Progenitor cell of endocrine pancreas (in vitro differentiated cells): Measurements from ENCODE around the gene RIMKLB. TPM values are rescaled to one million over a fixed set of nuclear protein-coding genes. Genes with fewer than 3 reads are reported as not detected.

Experiments used
- DNase-seq: peaks from one replicate; pipeline ENCODE4 v3.0.0; 2021; ENCODE audit warnings: low spot score; ENCODE audit not compliant: unreplicated experiment
- H3K27ac Mint-ChIP-seq: 2 replicates; pipeline ENCODE4 v1.8.0; 2021; ENCODE audit warnings: mild to moderate bottlenecking, moderate library complexity, mixed read lengths
- H3K27me3 Mint-ChIP-seq: 2 replicates; pipeline ENCODE4 v1.8.0; 2021; ENCODE audit warnings: mixed read lengths
- H3K36me3 Mint-ChIP-seq: 2 replicates; pipeline ENCODE4 v1.8.0; 2022; ENCODE audit warnings: mixed read lengths; ENCODE audit not compliant: insufficient read depth
- H3K4me1 Mint-ChIP-seq: 2 replicates; pipeline ENCODE4 v1.8.0; 2021; ENCODE audit warnings: low read depth, mixed read lengths
- H3K4me3 Mint-ChIP-seq: 2 replicates; pipeline ENCODE4 v1.8.0; 2021; ENCODE audit warnings: low read depth, mild to moderate bottlenecking, moderate library complexity, mixed read lengths
- H3K9me3 Mint-ChIP-seq: 2 replicates; pipeline ENCODE4 v1.8.0; 2021; ENCODE audit warnings: low read depth, mixed read lengths
- total RNA-seq: library from RNA; stranded (reverse); gene quantifications from 2 replicates; pipeline ENCODE4 v1.2.1, GENCODE V29; 2021
- TF ChIP-seq, protein P1 (sequence below): fragments of 200-600 bp; sonication (generic); IDR thresholded peaks from one replicate; pipeline ENCODE4 v1.5.0; 2021; ENCODE audit warnings: antibody characterized with exemption, mild to moderate bottlenecking; ENCODE audit not compliant: unreplicated experiment

The RIMKLB gene
- total RNA-seq, 1 donor from 2014 or later, result 154 TPM

DNA sequence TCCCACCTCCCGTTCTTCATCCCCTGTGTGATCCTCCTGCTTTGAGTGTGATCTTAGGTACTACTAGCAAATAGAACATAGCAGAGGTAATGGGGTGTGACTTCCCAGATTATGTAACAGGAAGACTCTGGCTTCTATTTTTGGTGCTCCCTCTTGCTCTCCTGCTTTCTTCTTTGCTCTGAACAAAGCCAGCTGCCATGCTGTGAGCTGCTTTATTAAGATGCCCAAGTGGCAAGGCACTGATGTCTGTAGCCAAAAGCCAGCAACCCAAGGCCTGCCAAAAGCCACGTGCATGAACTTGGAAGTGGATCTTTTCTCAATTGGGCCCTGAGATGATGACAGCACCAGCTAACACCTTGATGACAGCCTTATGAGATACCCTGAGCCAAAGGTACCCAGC, 29.4 kb upstream of the RIMKLB start:
- H3K27ac Mint-ChIP-seq, result no peak overlapping the region
- H3K36me3 Mint-ChIP-seq, result peaks cover 2% of the 10 kb centered on the region

DNA sequence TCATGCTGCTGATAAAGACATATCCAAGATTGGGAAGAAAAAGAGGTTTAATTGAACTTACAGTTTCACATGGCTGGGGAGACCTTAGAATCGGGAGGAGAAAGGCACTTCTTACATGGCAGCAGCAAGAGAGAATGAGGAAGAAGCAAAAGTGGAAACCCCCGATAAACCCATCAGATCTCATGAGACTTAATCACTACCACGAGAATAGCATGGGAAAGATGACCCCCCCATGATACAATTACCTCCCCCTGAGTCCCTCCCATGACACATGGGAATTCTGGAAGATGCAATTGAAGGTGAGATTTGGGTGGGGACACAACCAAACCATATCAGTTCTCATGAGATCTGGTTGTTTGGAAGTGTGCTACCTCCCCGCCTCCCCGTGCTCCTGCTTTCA, 25.4 kb upstream of the RIMKLB start:
- Mint-ChIP-seq H3K27ac (no peak overlapping the region), H3K9me3 (peaks cover 16% of the 10 kb centered on the region), H3K4me1 (peaks cover 13% of the 10 kb centered on the region), H3K4me3 (no peak overlapping the region), H3K36me3 (peaks cover 3% of the 10 kb centered on the region), H3K27me3 (no peaks in the 10 kb centered on the region)
- TF ChIP-seq, protein P1, sequence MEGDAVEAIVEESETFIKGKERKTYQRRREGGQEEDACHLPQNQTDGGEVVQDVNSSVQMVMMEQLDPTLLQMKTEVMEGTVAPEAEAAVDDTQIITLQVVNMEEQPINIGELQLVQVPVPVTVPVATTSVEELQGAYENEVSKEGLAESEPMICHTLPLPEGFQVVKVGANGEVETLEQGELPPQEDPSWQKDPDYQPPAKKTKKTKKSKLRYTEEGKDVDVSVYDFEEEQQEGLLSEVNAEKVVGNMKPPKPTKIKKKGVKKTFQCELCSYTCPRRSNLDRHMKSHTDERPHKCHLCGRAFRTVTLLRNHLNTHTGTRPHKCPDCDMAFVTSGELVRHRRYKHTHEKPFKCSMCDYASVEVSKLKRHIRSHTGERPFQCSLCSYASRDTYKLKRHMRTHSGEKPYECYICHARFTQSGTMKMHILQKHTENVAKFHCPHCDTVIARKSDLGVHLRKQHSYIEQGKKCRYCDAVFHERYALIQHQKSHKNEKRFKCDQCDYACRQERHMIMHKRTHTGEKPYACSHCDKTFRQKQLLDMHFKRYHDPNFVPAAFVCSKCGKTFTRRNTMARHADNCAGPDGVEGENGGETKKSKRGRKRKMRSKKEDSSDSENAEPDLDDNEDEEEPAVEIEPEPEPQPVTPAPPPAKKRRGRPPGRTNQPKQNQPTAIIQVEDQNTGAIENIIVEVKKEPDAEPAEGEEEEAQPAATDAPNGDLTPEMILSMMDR, result no peak
- DNase-seq, result no peak

More for the DNA sequence above, 29.4 kb upstream of the RIMKLB start:
- Mint-ChIP-seq H3K4me1 (no peaks in the 10 kb centered on the region), H3K4me3 (no peak overlapping the region), H3K9me3 (peaks cover 13% of the 10 kb centered on the region), H3K27me3 (peaks cover 4% of the 10 kb centered on the region)
- no peak for DNase-seq
- TF ChIP-seq, protein P1, result no peak

DNA sequence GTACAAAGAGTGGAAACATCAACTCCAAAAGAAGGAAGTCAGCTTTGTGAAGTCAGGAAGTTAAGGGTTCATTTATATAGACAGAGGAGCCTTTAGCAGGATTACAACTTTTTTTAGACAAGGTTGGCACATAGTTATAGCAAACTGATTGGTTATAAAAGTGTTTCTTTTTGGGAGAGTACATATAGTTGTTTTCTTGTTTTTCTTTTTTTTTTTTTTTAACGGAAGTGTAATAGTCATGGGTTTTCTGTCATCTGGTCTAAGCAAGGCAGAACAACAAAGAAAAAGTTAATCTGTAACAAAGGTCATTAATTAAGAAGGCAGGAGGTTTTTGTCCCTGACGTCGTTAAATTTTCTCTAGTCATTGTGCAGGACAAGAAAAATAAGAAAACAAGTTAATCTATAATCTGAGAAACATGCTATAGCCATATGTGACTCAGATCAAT, 22.2 kb upstream of the RIMKLB start:
- Mint-ChIP-seq H3K4me1 (peaks cover 15% of the 10 kb centered on the region), H3K27me3 (no peaks in the 10 kb centered on the region), H3K36me3 (peaks cover 2% of the 10 kb centered on the region), H3K4me3 (peak overlapping the region; percentile 0), H3K27ac (peak overlapping the region; percentile 96), H3K9me3 (peaks cover 10% of the 10 kb centered on the region)
- TF ChIP-seq, protein P1, result no peak
- no peak for DNase-seq

DNA sequence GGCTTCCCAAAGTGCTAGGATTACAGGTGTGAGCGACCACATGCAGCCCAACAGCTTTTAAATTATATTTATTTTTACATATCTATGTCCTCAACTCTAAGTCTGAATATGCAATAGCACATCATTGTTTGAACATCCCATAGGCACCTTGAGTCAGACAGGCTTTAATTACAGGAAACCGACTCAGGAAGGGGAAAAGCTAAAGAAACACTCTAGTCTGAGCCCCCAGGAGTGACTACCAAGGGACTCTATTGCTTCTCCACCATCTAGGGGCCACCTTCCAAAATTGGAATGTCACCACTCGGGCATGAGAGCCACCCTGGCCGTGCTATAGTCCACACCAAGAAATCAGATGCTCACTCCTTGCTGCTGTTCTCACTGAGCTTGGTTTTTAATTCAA, 21.1 kb upstream of the RIMKLB start:
- Mint-ChIP-seq H3K4me3 (no peak overlapping the region), H3K9me3 (peaks cover 10% of the 10 kb centered on the region), H3K4me1 (peaks cover 22% of the 10 kb centered on the region), H3K27me3 (no peaks in the 10 kb centered on the region), H3K36me3 (peaks cover 2% of the 10 kb centered on the region), H3K27ac (peak overlapping the region; percentile 35)
- TF ChIP-seq, protein P1, result no peak
- no peak for DNase-seq

DNA sequence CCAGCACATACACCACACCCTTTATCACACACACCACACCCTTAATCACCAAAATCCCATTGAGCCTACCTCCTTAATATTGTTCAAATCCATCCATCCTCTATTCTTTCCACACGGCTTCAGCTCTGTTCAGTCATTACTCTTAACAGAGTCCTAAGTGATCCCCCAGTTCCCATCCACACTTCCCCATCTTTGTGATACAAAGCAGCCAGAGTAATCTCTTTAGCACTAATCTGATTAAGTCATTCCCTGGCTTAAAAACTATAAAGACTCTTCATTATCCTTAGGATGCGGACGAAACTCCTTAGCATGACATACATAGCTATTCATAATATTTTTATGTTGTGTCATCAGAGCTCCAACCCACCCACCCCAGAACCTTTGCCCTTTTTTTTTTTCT, 20.4 kb upstream of the RIMKLB start:
- Mint-ChIP-seq H3K4me3 (no peak overlapping the region), H3K9me3 (peaks cover 4% of the 10 kb centered on the region), H3K4me1 (peaks cover 27% of the 10 kb centered on the region), H3K27me3 (no peaks in the 10 kb centered on the region), H3K27ac (peak overlapping the region; percentile 20), H3K36me3 (peaks cover 2% of the 10 kb centered on the region)
- TF ChIP-seq, protein P1, result no peak
- DNase-seq, result no peak
